H1 (cell line): ENCODE data around the gene FAM53A. TPM values are rescaled to one million over a fixed set of nuclear protein-coding genes. Genes with fewer than 3 reads are reported as not detected.

ENCODE experiments used
- CTCF ChIA-PET: fragments of 300-600 bp; sonication (Branson Sonifier 250); formaldehyde crosslinking; loops from one replicate; lab custom pipeline; 2021; ENCODE audit not compliant: partially characterized antibody; lab: Charles Lee
- POLR2A ChIA-PET: fragments of 300-600 bp; sonication (Branson Sonifier 250); formaldehyde crosslinking; loops from one replicate; lab custom pipeline; 2021; ENCODE audit warnings: inconsistent platforms; ENCODE audit not compliant: partially characterized antibody; lab: Charles Lee
- DNase-seq, 2 experiments: peaks; one replicate each; pipeline versions ENCODE4 v3.0.0 to v3.0.0-alpha.2; 2010 to 2022; ENCODE audit warnings: low spot score in 2 of 2, low read depth in 1 of 2, mixed read lengths in 1 of 2
- FAIRE-seq: peaks from 2 replicates; lab custom pipeline; 2011; peaks lifted over from hg19 to GRCh38; lab: Jason Lieb, UNC
- H2AFZ ChIP-seq: 2 replicates; pipeline ENCODE4 v1.8.1; 2012; ENCODE audit warnings: low read length, inconsistent platforms
- H2AK5ac ChIP-seq: 2 replicates; pipeline ENCODE4 v1.6.1; 2013; ENCODE audit warnings: low read depth, low read length
- H2BK120ac ChIP-seq: replicated peaks from 2 replicates; pipeline ENCODE3; 2013; ENCODE audit warnings: low read depth, low read length, inconsistent platforms
- H2BK12ac ChIP-seq: 2 replicates; pipeline ENCODE4 v1.6.1; 2013; ENCODE audit warnings: low read depth, low read length
- H2BK15ac ChIP-seq: 2 replicates; pipeline ENCODE4 v1.6.1; 2013; ENCODE audit warnings: low read length
- H2BK20ac ChIP-seq: 2 replicates; pipeline ENCODE4 v1.6.1; 2013; ENCODE audit warnings: low read length
- H2BK5ac ChIP-seq: 2 replicates; pipeline ENCODE4 v1.6.1; 2013; ENCODE audit warnings: low read depth, low read length
- H3K14ac ChIP-seq: 2 replicates; pipeline ENCODE4 v1.6.1; 2013; ENCODE audit warnings: inconsistent platforms; ENCODE audit not compliant: insufficient read length
- H3K18ac ChIP-seq: 2 replicates; pipeline ENCODE4 v1.6.1; 2013; ENCODE audit warnings: low read length; ENCODE audit errors: extremely low read depth
- H3K23ac ChIP-seq: 2 replicates; pipeline ENCODE4 v1.6.1; 2013; ENCODE audit warnings: inconsistent platforms; ENCODE audit not compliant: insufficient read length
- H3K23me2 ChIP-seq: 2 replicates; pipeline ENCODE4 v1.6.1; 2013; ENCODE audit warnings: low read depth, low read length
- H3K27ac ChIP-seq: 2 replicates; pipeline ENCODE4 v1.6.1; 2011; ENCODE audit warnings: low read depth, low read length, inconsistent platforms
- H3K27me3 ChIP-seq, 4 experiments: replicated peaks in 1 of 4; 1 replicate in 1 of 4; 2 replicates in 3 of 4; pipeline versions ENCODE4 v1.6.1 to v1.8.1; 2011 to 2013; ENCODE audit warnings: low read length in 3 of 4, mild to moderate bottlenecking in 3 of 4, inconsistent platforms in 2 of 4, mixed read lengths in 2 of 4, moderate library complexity in 1 of 4; ENCODE audit not compliant: control insufficient read depth in 3 of 4, insufficient read depth in 3 of 4; ENCODE audit errors: extremely low read depth in 1 of 4
- H3K36me3 ChIP-seq, 4 experiments: 2 replicates each; pipeline versions ENCODE4 v1.6.1 to v1.8.1; 2011 to 2013; ENCODE audit warnings: mild to moderate bottlenecking in 4 of 4, low read length in 3 of 4, moderate library complexity in 2 of 4, control low read depth in 1 of 4, inconsistent platforms in 1 of 4; ENCODE audit not compliant: insufficient read depth in 4 of 4, control insufficient read depth in 2 of 4
- H3K4ac ChIP-seq: replicated peaks from 2 replicates; pipeline ENCODE3; 2013; ENCODE audit warnings: low read length, low read depth, mixed read lengths, inconsistent platforms; ENCODE audit not compliant: insufficient read length
- H3K4me1 ChIP-seq, 4 experiments: replicated peaks in 1 of 4; 1 replicate in 1 of 4; 2 replicates in 3 of 4; pipeline versions ENCODE4 v1.6.1 to v1.8.1; 2011 to 2013; ENCODE audit warnings: low read length in 3 of 4, inconsistent platforms in 2 of 4, mixed read lengths in 1 of 4; ENCODE audit not compliant: insufficient read depth in 4 of 4, control insufficient read depth in 3 of 4
- H3K4me2 ChIP-seq, 2 experiments: 2 replicates each; pipeline versions ENCODE4 v1.6.1 to v1.8.1; 2011 to 2013; ENCODE audit warnings: low read depth in 2 of 2, low read length in 2 of 2, control low read depth in 1 of 2, inconsistent platforms in 1 of 2, mild to moderate bottlenecking in 1 of 2; ENCODE audit not compliant: insufficient read depth in 1 of 2
- H3K4me3 ChIP-seq, 4 experiments: fragments of 200-600, 300-600 bp in 1 of 4; sonication (generic), shearing (Covaris generic), sonication (Bioruptor Twin) in 1 of 4; 2 replicates each; pipeline versions ENCODE4 v1.5.1 to v1.8.1; 2011 to 2016; ENCODE audit warnings: low read length in 4 of 4, low read depth in 3 of 4, control low read depth in 2 of 4, inconsistent platforms in 2 of 4, mild to moderate bottlenecking in 2 of 4, mixed read lengths in 1 of 4, moderate library complexity in 1 of 4; ENCODE audit not compliant: insufficient read depth in 2 of 4; ENCODE audit errors: extremely low read depth in 1 of 4
- H3K56ac ChIP-seq: replicated peaks from 2 replicates; pipeline ENCODE3; 2013; ENCODE audit warnings: low read depth, mild to moderate bottlenecking, mixed read lengths, low read length, inconsistent platforms; ENCODE audit not compliant: insufficient read length
- H3K79me1 ChIP-seq: 2 replicates; pipeline ENCODE4 v1.6.1; 2013; ENCODE audit warnings: low read depth, low read length, control low read depth
- H3K79me2 ChIP-seq, 2 experiments: 2 replicates each; pipeline versions ENCODE4 v1.6.1 to v1.8.1; 2012 to 2013; ENCODE audit warnings: low read length in 2 of 2, mild to moderate bottlenecking in 2 of 2, inconsistent platforms in 1 of 2; ENCODE audit not compliant: insufficient read depth in 2 of 2, control insufficient read depth in 1 of 2
- H3K9ac ChIP-seq, 4 experiments: replicated peaks in 1 of 4; 1 replicate in 1 of 4; 2 replicates in 3 of 4; pipeline versions ENCODE4 v1.6.1 to v1.8.1; 2011 to 2013; ENCODE audit warnings: low read depth in 3 of 4, low read length in 3 of 4, control low read depth in 2 of 4, mild to moderate bottlenecking in 2 of 4, moderate library complexity in 2 of 4, inconsistent platforms in 1 of 4; ENCODE audit errors: extremely low read depth in 1 of 4
- H3K9me3 ChIP-seq, 2 experiments: 2 replicates each; pipeline versions ENCODE4 v1.6.1 to v1.8.1; 2012 to 2013; ENCODE audit warnings: mild to moderate bottlenecking in 2 of 2, moderate library complexity in 2 of 2, control low read depth in 1 of 2, inconsistent platforms in 1 of 2, low read depth in 1 of 2, low read length in 1 of 2, mixed read lengths in 1 of 2; ENCODE audit not compliant: insufficient read depth in 2 of 2
- H4K20me1 ChIP-seq, 2 experiments: replicated peaks in 1 of 2; 2 replicates each; pipeline versions ENCODE3 to v1.8.1; 2011 to 2013; ENCODE audit warnings: inconsistent platforms in 2 of 2, low read length in 2 of 2, mild to moderate bottlenecking in 1 of 2; ENCODE audit not compliant: insufficient read depth in 2 of 2, control insufficient read depth in 1 of 2
- H4K5ac ChIP-seq: 2 replicates; pipeline ENCODE4 v1.6.1; 2013; ENCODE audit warnings: low read length, low read depth, mixed read lengths, inconsistent platforms; ENCODE audit not compliant: insufficient read length
- H4K8ac ChIP-seq: 2 replicates; pipeline ENCODE4 v1.8.0; 2013; ENCODE audit warnings: mild to moderate bottlenecking, moderate library complexity, low read length, inconsistent platforms; ENCODE audit not compliant: insufficient read depth; ENCODE audit errors: extremely low read depth
- H4K91ac ChIP-seq: replicated peaks from 2 replicates; pipeline ENCODE3; 2013; ENCODE audit warnings: low read length, mixed read lengths, inconsistent platforms; ENCODE audit not compliant: insufficient read length
- WGBS, 2 experiments: shearing (Covaris generic) in 1 of 2; methylation state at CpG; one replicate each; pipeline versions ENCODE4 v1.1.6 to v1.1.7; 2013 to 2015; ENCODE audit warnings: low lambda C conversion rate in 2 of 2, mixed read lengths in 2 of 2, inconsistent platforms in 1 of 2, low coverage in 1 of 2, missing lambda C conversion rate in 1 of 2; ENCODE audit not compliant: insufficient replicate concordance in 2 of 2, insufficient coverage in 1 of 2, insufficient read length in 1 of 2; ENCODE audit errors: extremely low coverage in 1 of 2, missing lambda C conversion rate in 1 of 2; 5-methylcytosine and 5-hydroxymethylcytosine counted together
- polyA plus RNA-seq, 7 experiments: library from polyadenylated mRNA; depleted of rRNA in 3 of 7; stranded (reverse) in 5 of 7; unstranded in 2 of 7; fragments of >200 nt in 5 of 7; fragments of 200-250 nt in 2 of 7; gene quantifications; 1 replicate in 5 of 7; 2 replicates in 1 of 7; 4 replicates in 1 of 7; pipeline versions ENCODE4 v1.2.1 to v1.2.3, GENCODE V29; 2011 to 2013; ENCODE audit warnings: missing spikeins in 2 of 7, mixed read lengths in 2 of 7
- total RNA-seq: library from RNA; stranded (reverse); fragmentation: NEBNext Ultra II Directional; extraction: Animal tissue kit (Norgen Biotek cat#: 25700); gene quantifications from 2 replicates; pipeline ENCODE4 v1.2.1, GENCODE V29; 2021

FAM53A gene
- total and polyA plus RNA-seq, 2 of the 8 experiments (the other 6 are each of a cell fraction or from before 2014, with no cell fraction given): 1.9 to 2.0 TPM

GRCh38 chr4:1633993-1634392, 50.1 kb downstream of the FAM53A start:
- no peak for FAIRE-seq
- CTCF ChIA-PET: interaction anchor here (0.6 kb wide), 1 partner anchor 437 kb away, joined by 3 read pairs; no protein-coding TSS in a partner anchor
- H4K5ac ChIP-seq: no peak overlapping the region

More at GRCh38 chr4:1633993-1634392, 50.1 kb downstream of the FAM53A start:
- Histone ChIP-seq H3K23ac (no peak overlapping the region), H3K79me1 (no peaks in the 10 kb centered on the region), H2BK12ac (no peak overlapping the region), H4K8ac (no peak overlapping the region), H3K4me1 (no peaks in the 10 kb centered on the region), H2AK5ac (no peak overlapping the region), H3K9me3 (no peaks in the 10 kb centered on the region), H4K91ac (no peak overlapping the region), H4K20me1 (peaks cover 0 to 5% of the 10 kb centered on the region in 2 experiments), H3K4me3 (no peak overlapping the region), H3K27me3 (no peaks in the 10 kb centered on the region), H3K27ac (no peak overlapping the region), H3K23me2 (no peaks in the 10 kb centered on the region), H3K4me2 (no peak overlapping the region), H2BK15ac (no peak overlapping the region), H3K14ac (no peak overlapping the region), H3K18ac (no peak overlapping the region), H2BK120ac (no peak overlapping the region), H3K36me3 (no peaks in the 10 kb centered on the region), H3K56ac (no peak overlapping the region), H3K79me2 (no peaks in the 10 kb centered on the region), H2AFZ (no peak overlapping the region), H2BK5ac (no peak overlapping the region), H3K4ac (no peak overlapping the region), H3K9ac (no peak overlapping the region), H2BK20ac (no peak overlapping the region)
- DNase-seq: no peak
- WGBS, 2 experiments: 80% methylated on average over 7 of the region's 7 CpGs; no CpG with 5 or more reads in 1 of the 2 experiments
- POLR2A ChIA-PET: interaction anchor here (0.9 kb wide), 1 partner anchor 79 kb away, joined by 3 read pairs; no protein-coding TSS in a partner anchor
